IPS-18c (cell line): ENCODE data around the gene GOLGA6L9.
"Not testable (repeated sequence)": the region's sequence is repeated elsewhere in the genome, so short reads cannot be mapped to it uniquely, and the experiment has no call there.

Source experiments
- H3K4me3 ChIP-seq: 2 replicates; pipeline ENCODE4 v1.7.0; 2013; ENCODE audit warnings: low read depth, mild to moderate bottlenecking, low read length, moderate library complexity; ENCODE audit not compliant: insufficient read depth
- H3K9me3 ChIP-seq: one replicate; pipeline ENCODE4 v1.6.1; 2013; ENCODE audit warnings: mild to moderate bottlenecking, low read length, moderate library complexity; ENCODE audit not compliant: control insufficient read depth, insufficient read depth

The GOLGA6L9 gene

GRCh38 chr15:82429693-82430092 lies at the start of gene GOLGA6L9:
GOLGA6L9 (plus strand) TSS chr15:82429816; CDS start chr15:82430080, 264 bp downstream.
- not testable (repeated sequence) for H3K4me3 ChIP-seq

GRCh38 chr15:82381330-82381955 lies 48.2 kb upstream of the GOLGA6L9 start:
- not testable (repeated sequence) for H3K9me3 ChIP-seq, H3K4me3 ChIP-seq

More at GRCh38 chr15:82429693-82430092, at the start of gene GOLGA6L9:
- not testable (repeated sequence) for H3K9me3 ChIP-seq

GRCh38 chr15:82387209-82387608 lies 42.4 kb upstream of the GOLGA6L9 start:
- not testable (repeated sequence) for H3K4me3 ChIP-seq, H3K9me3 ChIP-seq

GRCh38 chr15:82390152-82390551 lies 39.5 kb upstream of the GOLGA6L9 start:
- H3K9me3 ChIP-seq, H3K4me3 ChIP-seq: not testable (repeated sequence)

- not testable (repeated sequence) for H3K9me3 ChIP-seq, H3K4me3 ChIP-seq
These were observed 37.5 kb upstream of the GOLGA6L9 start for GRCh38 chr15:82392077-82392476.

- H3K4me3 ChIP-seq = no peak overlapping the region
- H3K9me3 ChIP-seq = peaks cover 2% of the 10 kb centered on the region
These were observed 35.9 kb upstream of the GOLGA6L9 start for GRCh38 chr15:82393671-82394070.

- H3K9me3 ChIP-seq, H3K4me3 ChIP-seq: not testable (repeated sequence)
These were observed 33.8 kb upstream of the GOLGA6L9 start for GRCh38 chr15:82395788-82396187.

- H3K4me3 ChIP-seq = no peak overlapping the region
- H3K9me3 ChIP-seq = peaks cover 2% of the 10 kb centered on the region
These were observed 31.8 kb upstream of the GOLGA6L9 start for GRCh38 chr15:82397817-82398216.

- Histone ChIP-seq H3K9me3 (peaks cover 2% of the 10 kb centered on the region), H3K4me3 (no peak overlapping the region)
These were observed 30.8 kb upstream of the GOLGA6L9 start for GRCh38 chr15:82398785-82399184.

- not testable (repeated sequence) for H3K9me3 ChIP-seq, H3K4me3 ChIP-seq
These were observed 30.1 kb upstream of the GOLGA6L9 start for GRCh38 chr15:82399366-82400103.

GRCh38 chr15:82401918-82402317 lies 27.7 kb upstream of the GOLGA6L9 start:
- H3K9me3 ChIP-seq, H3K4me3 ChIP-seq: not testable (repeated sequence)

- not testable (repeated sequence) for H3K4me3 ChIP-seq, H3K9me3 ChIP-seq
These were observed 27.3 kb upstream of the GOLGA6L9 start for GRCh38 chr15:82402341-82402740.

- H3K9me3 ChIP-seq, H3K4me3 ChIP-seq: not testable (repeated sequence)
These were observed 23.4 kb upstream of the GOLGA6L9 start for GRCh38 chr15:82406211-82406610.

- not testable (repeated sequence) for H3K4me3 ChIP-seq
These were observed 19.3 kb upstream of the GOLGA6L9 start for GRCh38 chr15:82410306-82410705.

GRCh38 chr15:82411595-82411994 lies 18.0 kb upstream of the GOLGA6L9 start:
- H3K4me3 ChIP-seq, H3K9me3 ChIP-seq: not testable (repeated sequence)

More at GRCh38 chr15:82410306-82410705, 19.3 kb upstream of the GOLGA6L9 start:
- not testable (repeated sequence) for H3K9me3 ChIP-seq

GRCh38 chr15:82414525-82415191 lies 15.0 kb upstream of the GOLGA6L9 start:
- not testable (repeated sequence) for H3K4me3 ChIP-seq, H3K9me3 ChIP-seq

- H3K9me3 ChIP-seq, H3K4me3 ChIP-seq: not testable (repeated sequence)
These were observed 9.1 kb upstream of the GOLGA6L9 start for GRCh38 chr15:82420516-82420915.

GRCh38 chr15:82420966-82421365 lies 8.7 kb upstream of the GOLGA6L9 start:
- H3K4me3 ChIP-seq, H3K9me3 ChIP-seq: not testable (repeated sequence)
